Loucy (cell line): ENCODE results near the gene ARHGAP27.
"Not testable (repeated sequence)": the region's sequence is repeated elsewhere in the genome, so short reads cannot be mapped to it uniquely, and the experiment has no call there.

Source experiments
- H2AFZ ChIP-seq: fragments of 200-600 bp; sonication (generic); 2 replicates; pipeline ENCODE4 v1.6.0; 2016; ENCODE audit warnings: antibody characterized with exemption, mild to moderate bottlenecking, low read length, moderate library complexity
- H3F3A ChIP-seq: fragments of 200-600 bp; 2 replicates; pipeline ENCODE4 v1.6.0; 2016; ENCODE audit warnings: antibody characterized with exemption, low read depth, mild to moderate bottlenecking
- H3K27me3 ChIP-seq: fragments of 200-600 bp; sonication (generic); 2 replicates; pipeline ENCODE4 v1.6.1; 2014; ENCODE audit warnings: low read length, mild to moderate bottlenecking; ENCODE audit not compliant: insufficient read depth, poor library complexity, severe bottlenecking
- H3K36me3 ChIP-seq: fragments of 200-600 bp; sonication (generic); 2 replicates; pipeline ENCODE4 v1.6.1; 2016; ENCODE audit warnings: low read length; ENCODE audit not compliant: insufficient read depth
- H3K4me1 ChIP-seq: fragments of 200-600 bp; sonication (generic); 2 replicates; pipeline ENCODE4 v1.5.1; 2014; ENCODE audit warnings: low read length, mild to moderate bottlenecking; ENCODE audit not compliant: insufficient read depth, poor library complexity, severe bottlenecking
- H3K4me2 ChIP-seq: fragments of 200-600 bp; sonication (generic); 2 replicates; pipeline ENCODE4 v1.6.0; 2014; ENCODE audit warnings: antibody characterized with exemption, low read length, low read depth, mild to moderate bottlenecking; ENCODE audit not compliant: poor library complexity, severe bottlenecking
- H3K4me3 ChIP-seq: fragments of 200-600 bp; sonication (generic); 2 replicates; pipeline ENCODE4 v1.5.1; 2014; ENCODE audit warnings: low read length, mild to moderate bottlenecking, mixed read lengths; ENCODE audit not compliant: poor library complexity, severe bottlenecking
- H3K79me2 ChIP-seq: fragments of 200-600 bp; sonication (generic); 2 replicates; pipeline ENCODE4 v1.6.1; 2014; ENCODE audit warnings: low read length; ENCODE audit not compliant: insufficient read depth
- H3K9ac ChIP-seq: fragments of 200-600 bp; sonication (generic); 2 replicates; pipeline ENCODE4 v1.6.0; 2014; ENCODE audit warnings: mild to moderate bottlenecking, low read depth, low read length, moderate library complexity; ENCODE audit not compliant: poor library complexity, severe bottlenecking
- H3K9me2 ChIP-seq: fragments of 200-600 bp; sonication (generic); replicated peaks from 2 replicates; pipeline ENCODE4 v1.6.1; 2016; ENCODE audit warnings: low read depth, low read length, mixed read lengths
- H3K9me3 ChIP-seq: fragments of 200-600 bp; sonication (generic); 2 replicates; pipeline ENCODE4 v1.6.1; 2014; ENCODE audit warnings: mild to moderate bottlenecking, antibody characterized with exemption, low read length, low read depth; ENCODE audit not compliant: insufficient read depth
- H4K20me1 ChIP-seq: fragments of 200-600 bp; sonication (generic); 2 replicates; pipeline ENCODE4 v1.6.0; 2014; ENCODE audit warnings: antibody characterized with exemption, low read length, mild to moderate bottlenecking; ENCODE audit not compliant: insufficient read depth, poor library complexity, severe bottlenecking
- EZH2phosphoT487 ChIP-seq: fragments of 200-600 bp; IDR thresholded peaks from 2 replicates; pipeline ENCODE4 v1.6.1; 2018; ENCODE audit warnings: antibody characterized with exemption, mild to moderate bottlenecking, moderate library complexity, borderline replicate concordance
- TF ChIP-seq, protein P1 (sequence below): fragments of 200-600 bp; sonication (generic); conservative IDR thresholded peaks from 2 replicates; pipeline ENCODE4 v1.5.1; 2014; ENCODE audit warnings: mild to moderate bottlenecking, antibody characterized with exemption, low read length

Gene ARHGAP27

DNA sequence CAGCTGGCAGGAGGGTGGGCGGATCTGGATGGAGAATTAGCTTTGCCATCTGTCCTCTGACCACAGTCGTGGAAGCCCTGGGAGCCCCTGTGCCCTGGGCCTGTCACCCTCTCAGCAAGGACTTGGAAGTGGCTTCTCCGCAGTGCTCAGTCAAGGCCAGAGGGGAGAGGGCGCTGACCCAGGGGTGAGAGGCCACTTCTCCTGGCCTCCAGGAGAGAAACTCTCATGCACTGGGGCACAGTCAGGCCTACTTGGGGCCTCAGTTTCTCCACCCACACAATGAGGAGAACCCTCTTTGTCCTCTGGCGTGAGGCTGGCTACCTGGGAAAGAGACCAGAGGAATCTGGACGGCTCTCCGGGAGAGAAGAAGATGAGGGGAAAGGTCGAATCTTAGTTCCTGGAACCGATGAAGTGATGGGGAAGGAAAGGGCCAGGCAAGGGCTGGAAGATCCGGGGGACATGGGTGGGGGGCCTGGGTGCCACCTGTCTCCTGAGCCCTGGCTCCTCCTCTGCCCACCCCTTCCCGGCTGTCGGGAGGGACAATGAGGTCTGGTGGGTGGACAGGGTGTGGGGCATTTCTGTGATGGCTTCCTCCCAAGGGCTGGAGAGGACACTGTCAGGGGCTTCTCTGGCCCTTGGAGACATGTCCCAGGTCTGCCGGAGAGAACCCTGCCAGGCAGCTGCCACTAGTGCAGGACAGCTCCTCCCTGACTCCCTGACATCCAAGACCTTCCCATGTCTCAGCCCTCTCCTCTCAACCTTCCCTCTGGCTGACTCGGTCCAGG is 9.0 kb upstream of the ARHGAP27 start:
- Histone ChIP-seq H3K4me3 (no peak overlapping the region), H4K20me1 (no peaks in the 10 kb centered on the region), H3K27me3 (no peaks in the 10 kb centered on the region), H3K9ac (no peak overlapping the region), H2AFZ (no peak overlapping the region), H3F3A (no peaks in the 10 kb centered on the region), H3K4me1 (peaks cover 28% of the 10 kb centered on the region), H3K9me3 (no peaks in the 10 kb centered on the region), H3K79me2 (no peaks in the 10 kb centered on the region), H3K36me3 (no peaks in the 10 kb centered on the region; the same call in 1 of the 2 replicates), H3K9me2 (no peaks in the 10 kb centered on the region), H3K4me2 (peak overlapping the region; percentile 76)
- no peak for TF ChIP-seq EZH2phosphoT487
- TF ChIP-seq, protein P1, sequence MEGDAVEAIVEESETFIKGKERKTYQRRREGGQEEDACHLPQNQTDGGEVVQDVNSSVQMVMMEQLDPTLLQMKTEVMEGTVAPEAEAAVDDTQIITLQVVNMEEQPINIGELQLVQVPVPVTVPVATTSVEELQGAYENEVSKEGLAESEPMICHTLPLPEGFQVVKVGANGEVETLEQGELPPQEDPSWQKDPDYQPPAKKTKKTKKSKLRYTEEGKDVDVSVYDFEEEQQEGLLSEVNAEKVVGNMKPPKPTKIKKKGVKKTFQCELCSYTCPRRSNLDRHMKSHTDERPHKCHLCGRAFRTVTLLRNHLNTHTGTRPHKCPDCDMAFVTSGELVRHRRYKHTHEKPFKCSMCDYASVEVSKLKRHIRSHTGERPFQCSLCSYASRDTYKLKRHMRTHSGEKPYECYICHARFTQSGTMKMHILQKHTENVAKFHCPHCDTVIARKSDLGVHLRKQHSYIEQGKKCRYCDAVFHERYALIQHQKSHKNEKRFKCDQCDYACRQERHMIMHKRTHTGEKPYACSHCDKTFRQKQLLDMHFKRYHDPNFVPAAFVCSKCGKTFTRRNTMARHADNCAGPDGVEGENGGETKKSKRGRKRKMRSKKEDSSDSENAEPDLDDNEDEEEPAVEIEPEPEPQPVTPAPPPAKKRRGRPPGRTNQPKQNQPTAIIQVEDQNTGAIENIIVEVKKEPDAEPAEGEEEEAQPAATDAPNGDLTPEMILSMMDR, result no peak

DNA sequence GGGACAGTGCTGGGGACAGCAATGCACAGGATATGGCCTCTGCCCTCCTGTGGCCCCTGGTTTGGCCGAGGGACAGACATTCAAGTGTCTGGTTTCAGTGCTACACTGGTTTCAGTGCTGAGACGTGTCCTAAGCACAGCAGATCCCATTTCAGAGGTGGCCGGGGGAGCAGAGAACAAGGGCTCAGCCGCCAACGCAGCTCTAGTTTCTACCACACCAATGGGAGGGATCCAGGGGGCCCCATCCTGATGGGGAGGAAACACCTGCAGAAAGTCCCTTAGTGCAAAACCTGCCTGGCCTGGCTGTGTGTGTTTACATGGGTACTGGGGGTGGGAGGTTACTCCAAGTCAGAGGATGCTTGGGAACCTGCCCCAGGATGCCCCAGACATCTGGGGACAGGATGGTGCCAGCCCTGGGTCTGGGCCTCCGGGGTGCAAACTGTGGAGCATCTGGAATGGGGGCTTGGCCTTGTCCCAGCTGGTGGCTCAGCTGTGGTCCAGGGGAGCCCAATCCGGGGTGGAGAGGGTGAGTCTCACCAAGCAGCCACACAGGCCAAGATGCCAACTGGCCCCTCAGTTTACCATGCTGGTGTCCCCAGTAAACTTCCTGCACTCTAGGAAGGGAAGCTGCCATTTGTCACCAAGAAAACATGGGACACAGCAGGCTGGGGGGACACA is 8.3 kb upstream of the ARHGAP27 start:
- H3K36me3 ChIP-seq, H3K9me3 ChIP-seq, H3F3A ChIP-seq, H3K9me2 ChIP-seq, H4K20me1 ChIP-seq, H3K79me2 ChIP-seq, H3K27me3 ChIP-seq, H2AFZ ChIP-seq, H3K4me3 ChIP-seq: not testable (repeated sequence)
- Histone ChIP-seq H3K4me2 (peak overlapping the region; percentile 76), H3K9ac (peak overlapping the region; percentile 55), H3K4me1 (peaks cover 24% of the 10 kb centered on the region)

DNA sequence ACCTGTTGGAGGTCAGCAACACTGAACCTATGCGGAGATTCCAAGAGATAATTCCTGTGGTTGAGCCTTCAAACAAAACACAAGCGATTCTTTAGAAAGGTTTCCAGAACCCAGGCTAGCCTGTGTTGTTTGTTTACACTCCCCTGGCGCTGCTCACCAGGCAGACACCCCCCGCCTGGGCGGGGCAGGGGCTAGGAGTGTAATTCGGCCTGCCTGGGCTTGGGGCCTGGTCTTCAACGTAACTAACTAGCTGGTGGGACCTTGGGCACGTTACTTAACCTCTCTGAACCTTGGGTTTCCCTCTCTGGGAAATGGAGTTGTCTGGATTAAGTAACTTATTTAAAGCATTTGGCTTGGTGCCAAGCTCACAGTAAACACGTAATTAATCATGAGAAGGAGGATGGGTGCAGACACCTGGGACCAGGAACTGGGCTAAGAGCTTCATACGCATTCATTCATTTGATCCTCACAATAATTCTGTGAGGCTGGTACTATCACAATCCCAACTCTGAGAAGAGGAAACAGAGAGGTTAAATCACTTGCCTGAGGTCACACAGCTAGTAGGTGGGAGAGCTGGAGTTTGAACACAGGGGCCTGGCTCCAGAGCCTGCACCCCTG is 7.6 kb upstream of the ARHGAP27 start:
- Histone ChIP-seq H3K4me2 (peak overlapping the region; percentile 76), H3K4me3 (no peak overlapping the region), H3F3A (no peaks in the 10 kb centered on the region), H2AFZ (no peak overlapping the region), H3K79me2 (no peaks in the 10 kb centered on the region), H3K9ac (peak overlapping the region; percentile 55), H3K9me2 (no peaks in the 10 kb centered on the region), H3K36me3 (no peaks in the 10 kb centered on the region; the same call in 1 of the 2 replicates), H3K4me1 (peaks cover 21% of the 10 kb centered on the region), H3K9me3 (no peaks in the 10 kb centered on the region), H4K20me1 (no peaks in the 10 kb centered on the region), H3K27me3 (no peaks in the 10 kb centered on the region)
- TF ChIP-seq, protein P1, result no peak
- TF ChIP-seq EZH2phosphoT487, result no peak
